HepG2 (cell line): ENCODE results near the gene SLC2A13. TPM values are rescaled to one million over a fixed set of nuclear protein-coding genes. Genes with fewer than 3 reads are reported as not detected.

Experiments
- ATAC-seq: fragments of 200-7000 bp; cut with Tn5 transposase; 3 replicates; pipeline ENCODE4 v1.9.1; 2020; ENCODE audit warnings: mild to moderate bottlenecking, moderate library complexity
- BruUV-seq: library from RNA; stranded (reverse); fragments of 400-500 nt; replicated peaks from 2 replicates; lab custom pipeline; 2021; lab: Mats Ljungman, UMichigan
- CTCF ChIA-PET: fragments of 300-600 bp; formaldehyde crosslinking; extraction: SDS; loops from one replicate; lab custom pipeline; 2021; ENCODE audit warnings: low total read pairs, inconsistent platforms, low intra/inter-chr PET ratio; lab: Yijun Ruan, JAX
- POLR2A ChIA-PET: fragments of 350-600 bp; sonication (Branson Sonifier 250); formaldehyde crosslinking; loops from one replicate; lab custom pipeline; 2020; ENCODE audit warnings: antibody characterized with exemption, inconsistent platforms; lab: Yijun Ruan, JAX
- DNase-seq: peaks from one replicate; pipeline ENCODE4 v3.0.0-alpha.2; 2015; ENCODE audit warnings: low spot score
- FAIRE-seq: peaks from 3 replicates; lab custom pipeline; 2011; peaks lifted over from hg19 to GRCh38; lab: Jason Lieb, UNC
- H2AFZ ChIP-seq: one replicate; pipeline ENCODE4 v1.6.1; 2011; ENCODE audit warnings: low read length, inconsistent platforms
- H3K27ac ChIP-seq: fragments of 300-600 bp; 3 replicates; pipeline ENCODE4 v1.8.0; 2011; ENCODE audit warnings: mixed run types, mild to moderate bottlenecking, mixed read lengths, low read length, inconsistent platforms; ENCODE audit not compliant: insufficient read depth; ENCODE audit errors: extremely low read length
- H3K27me3 ChIP-seq, 2 experiments: fragments of 200-600 bp in 1 of 2; 2 replicates in 1 of 2; 3 replicates in 1 of 2; pipeline versions ENCODE4 v1.6.0 to v1.8.0; 2011; ENCODE audit warnings: low read length in 2 of 2, mild to moderate bottlenecking in 2 of 2, moderate library complexity in 2 of 2, inconsistent platforms in 1 of 2; ENCODE audit not compliant: insufficient read depth in 2 of 2, control insufficient read depth in 1 of 2
- H3K36me3 ChIP-seq, 2 experiments: fragments of 200-600 bp in 1 of 2; replicated peaks in 1 of 2; 2 replicates in 1 of 2; 3 replicates in 1 of 2; pipeline versions ENCODE4 v1.5.1 to v1.8.0; 2011; ENCODE audit warnings: low read length in 2 of 2, inconsistent platforms in 1 of 2; ENCODE audit not compliant: insufficient read depth in 2 of 2, control insufficient read depth in 1 of 2
- H3K4me1 ChIP-seq: 2 replicates; pipeline ENCODE4 v1.5.1; 2012; ENCODE audit warnings: low read length, inconsistent platforms; ENCODE audit not compliant: insufficient read depth
- H3K4me2 ChIP-seq: 2 replicates; pipeline ENCODE4 v1.6.0; 2011; ENCODE audit warnings: low read depth, low read length, inconsistent platforms
- H3K4me3 ChIP-seq, 3 experiments: fragments of 200-600 bp in 1 of 3; sonication (generic), shearing (Covaris generic) in 1 of 3; replicated peaks in 1 of 3; 2 replicates each; pipeline ENCODE4 v1.5.1; 2011 to 2016; ENCODE audit warnings: low read length in 3 of 3, inconsistent platforms in 2 of 3, low read depth in 2 of 3, mild to moderate bottlenecking in 2 of 3, control low read depth in 1 of 3, mixed read lengths in 1 of 3; ENCODE audit not compliant: insufficient read depth in 1 of 3
- H3K79me2 ChIP-seq: one replicate; pipeline ENCODE4 v1.6.1; 2011; ENCODE audit warnings: low read length, inconsistent platforms; ENCODE audit not compliant: insufficient read depth
- H3K9ac ChIP-seq: 2 replicates; pipeline ENCODE4 v1.6.0; 2011; ENCODE audit warnings: mild to moderate bottlenecking, low read depth, low read length, inconsistent platforms; ENCODE audit not compliant: insufficient read depth
- H3K9me3 ChIP-seq: 2 replicates; pipeline ENCODE4 v1.5.1; 2012; ENCODE audit warnings: mild to moderate bottlenecking, low read length
- H4K20me1 ChIP-seq: 2 replicates; pipeline ENCODE4 v1.6.0; 2011; ENCODE audit warnings: inconsistent platforms, mild to moderate bottlenecking, low read length, moderate library complexity; ENCODE audit not compliant: insufficient read depth
- CENPT ChIP-seq: sonication (generic); formaldehyde crosslinking; IDR thresholded peaks from 2 replicates; pipeline ENCODE4 v1.8.0; 2022; ENCODE audit warnings: low read depth, mild to moderate bottlenecking, moderate library complexity, missing genetic modification reagents
- ELF4 ChIP-seq: sonication (generic); formaldehyde crosslinking; IDR thresholded peaks from 2 replicates; pipeline ENCODE4 v1.5.0; 2020; ENCODE audit warnings: missing genetic modification reagents, mild to moderate bottlenecking, moderate library complexity, borderline replicate concordance
- IRF1 ChIP-seq: sonication (generic); formaldehyde crosslinking; IDR thresholded peaks from 2 replicates; pipeline ENCODE4 v1.4.0; 2020; ENCODE audit warnings: low read depth, mild to moderate bottlenecking, missing genetic modification reagents
- in situ Hi-C: cut with HindIII; loops from 2 replicates; pipeline ENCODE4 v1.10.0; 2017; ENCODE audit warnings: low pct_unique_long_range_greater_than_20kb; ENCODE audit not compliant: extremely low pct_ligation_motif_present
- intact Hi-C: fragments of 100-400 bp; cut with micrococcal nuclease; formaldehyde crosslinking; loops from one replicate; pipeline ENCODE4 v1.10.0; 2022; ENCODE audit not compliant: unreplicated experiment
- polyA plus RNA-seq, 8 experiments: library from polyadenylated mRNA; depleted of rRNA in 3 of 8; stranded (reverse) in 7 of 8; unstranded in 1 of 8; fragments of >200 nt; fragmentation: Illumina TruSeq in 4 of 8; extraction: Trizol in 4 of 8; gene quantifications; 2 replicates each; pipeline versions ENCODE4 v1.2.1 to v1.2.3, GENCODE V29; 2011 to 2016; ENCODE audit warnings: low read depth in 4 of 8, missing spikeins in 1 of 8, mixed read lengths in 1 of 8; ENCODE audit not compliant: insufficient read depth in 1 of 8
- total RNA-seq, 5 experiments: library from RNA; depleted of rRNA; stranded (reverse); fragments of >200 nt; fragmentation: Illumina TruSeq; extraction: Trizol; gene quantifications; 2 replicates each; pipeline ENCODE4 v1.2.3, GENCODE V29; 2016; ENCODE audit warnings: low read depth in 1 of 5
- TF ChIP-seq, protein P1 (sequence below): IDR thresholded peaks from 2 replicates; pipeline ENCODE4 v1.4.0; 2020; ENCODE audit warnings: mild to moderate bottlenecking, missing genetic modification reagents

The SLC2A13 gene
- total and polyA plus RNA-seq, 2 of the 13 experiments (the other 11 are each of a cell fraction or from before 2014, with no cell fraction given): 5.5 to 6.0 TPM

- Histone ChIP-seq H3K4me2 (no peak overlapping the region), H3K27ac (no peak overlapping the region), H3K9ac (no peak overlapping the region), H3K4me1 (no peaks in the 10 kb centered on the region), H3K9me3 (no peaks in the 10 kb centered on the region), H2AFZ (no peak overlapping the region), H3K4me3 (no peak overlapping the region), H3K79me2 (no peaks in the 10 kb centered on the region), H3K36me3 (no peaks in the 10 kb centered on the region), H4K20me1 (no peaks in the 10 kb centered on the region), H3K27me3 (no peaks in the 10 kb centered on the region)
- intact Hi-C loops: no loop called here
- no peak for TF ChIP-seq IRF1 (CRISPR knock-in tag)
- no peak for TF ChIP-seq CENPT (CRISPR knock-in tag)
- TF ChIP-seq, protein P1, sequence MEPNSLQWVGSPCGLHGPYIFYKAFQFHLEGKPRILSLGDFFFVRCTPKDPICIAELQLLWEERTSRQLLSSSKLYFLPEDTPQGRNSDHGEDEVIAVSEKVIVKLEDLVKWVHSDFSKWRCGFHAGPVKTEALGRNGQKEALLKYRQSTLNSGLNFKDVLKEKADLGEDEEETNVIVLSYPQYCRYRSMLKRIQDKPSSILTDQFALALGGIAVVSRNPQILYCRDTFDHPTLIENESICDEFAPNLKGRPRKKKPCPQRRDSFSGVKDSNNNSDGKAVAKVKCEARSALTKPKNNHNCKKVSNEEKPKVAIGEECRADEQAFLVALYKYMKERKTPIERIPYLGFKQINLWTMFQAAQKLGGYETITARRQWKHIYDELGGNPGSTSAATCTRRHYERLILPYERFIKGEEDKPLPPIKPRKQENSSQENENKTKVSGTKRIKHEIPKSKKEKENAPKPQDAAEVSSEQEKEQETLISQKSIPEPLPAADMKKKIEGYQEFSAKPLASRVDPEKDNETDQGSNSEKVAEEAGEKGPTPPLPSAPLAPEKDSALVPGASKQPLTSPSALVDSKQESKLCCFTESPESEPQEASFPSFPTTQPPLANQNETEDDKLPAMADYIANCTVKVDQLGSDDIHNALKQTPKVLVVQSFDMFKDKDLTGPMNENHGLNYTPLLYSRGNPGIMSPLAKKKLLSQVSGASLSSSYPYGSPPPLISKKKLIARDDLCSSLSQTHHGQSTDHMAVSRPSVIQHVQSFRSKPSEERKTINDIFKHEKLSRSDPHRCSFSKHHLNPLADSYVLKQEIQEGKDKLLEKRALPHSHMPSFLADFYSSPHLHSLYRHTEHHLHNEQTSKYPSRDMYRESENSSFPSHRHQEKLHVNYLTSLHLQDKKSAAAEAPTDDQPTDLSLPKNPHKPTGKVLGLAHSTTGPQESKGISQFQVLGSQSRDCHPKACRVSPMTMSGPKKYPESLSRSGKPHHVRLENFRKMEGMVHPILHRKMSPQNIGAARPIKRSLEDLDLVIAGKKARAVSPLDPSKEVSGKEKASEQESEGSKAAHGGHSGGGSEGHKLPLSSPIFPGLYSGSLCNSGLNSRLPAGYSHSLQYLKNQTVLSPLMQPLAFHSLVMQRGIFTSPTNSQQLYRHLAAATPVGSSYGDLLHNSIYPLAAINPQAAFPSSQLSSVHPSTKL (CRISPR knock-in tag): no peak
- TF ChIP-seq ELF4 (CRISPR knock-in tag): no peak
- FAIRE-seq: no peak
- ChIA-PET CTCF (no interaction called here), POLR2A (no interaction called here)
- BruUV-seq: no TSS peak
- in situ Hi-C loops: no loop called here
- no peak for ATAC-seq
- no peak for DNase-seq
Observed at GRCh38 chr12:39816671-39817185, 289.2 kb downstream of the SLC2A13 start.
